GM06990 (cell line): ENCODE data around the gene MAFB.

Experiments used
- DNase-seq: peaks from one replicate; pipeline ENCODE4 v3.0.0-alpha.2; 2011; ENCODE audit not compliant: insufficient read length; ENCODE audit errors: extremely low read depth
- H3K27me3 ChIP-seq: replicated peaks from 2 replicates; pipeline ENCODE4 v1.6.0; 2011; ENCODE audit warnings: low read length; ENCODE audit not compliant: control insufficient read depth, insufficient read depth
- H3K36me3 ChIP-seq: 2 replicates; pipeline ENCODE4 v1.5.1; 2011; ENCODE audit warnings: low read length; ENCODE audit not compliant: control insufficient read depth, insufficient read depth
- H3K4me3 ChIP-seq: replicated peaks from 2 replicates; pipeline ENCODE4 v1.5.1; 2011; ENCODE audit warnings: low read depth, mild to moderate bottlenecking, control low read depth, low read length
- CTCF ChIP-seq: IDR thresholded peaks from 2 replicates; pipeline ENCODE4 v1.5.1; 2011; ENCODE audit warnings: low read length, control low read depth, mild to moderate bottlenecking, inconsistent platforms; ENCODE audit not compliant: insufficient read depth, poor library complexity, severe bottlenecking

MAFB gene

DNA sequence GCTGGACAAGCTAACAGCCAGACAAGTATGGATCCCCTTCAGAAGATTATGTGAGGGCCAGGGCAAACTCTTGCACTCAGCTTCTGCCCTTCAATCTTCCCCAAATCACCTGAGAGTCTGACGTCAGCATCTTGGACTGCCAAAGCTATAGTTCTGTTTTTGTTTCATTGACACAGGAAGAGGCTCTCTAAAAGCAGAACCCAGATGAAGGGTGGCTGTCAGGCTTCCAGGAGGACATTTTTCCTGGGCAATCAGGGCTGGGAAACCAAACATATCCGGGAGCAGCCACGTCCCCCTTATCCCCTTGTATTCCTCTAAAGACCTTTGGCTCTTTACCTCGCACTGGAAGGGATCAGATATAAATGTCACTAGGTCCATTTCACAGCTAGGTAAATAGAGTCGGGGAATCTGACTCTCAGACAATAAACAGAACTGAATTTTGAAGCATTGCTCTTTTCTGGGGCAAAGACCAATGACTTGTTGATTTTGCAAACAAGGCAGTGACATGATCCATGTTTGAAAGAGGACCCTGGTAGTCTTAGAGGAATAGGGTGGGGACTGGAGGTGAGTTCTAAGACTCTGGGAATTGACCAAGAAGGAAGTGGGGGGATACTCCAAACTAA, 13.3 kb downstream of the MAFB start:
- Histone ChIP-seq H3K36me3 (no peaks in the 10 kb centered on the region), H3K4me3 (no peak overlapping the region), H3K27me3 (peaks cover 3% of the 10 kb centered on the region)
- DNase-seq: no peak
- no peak for TF ChIP-seq CTCF

DNA sequence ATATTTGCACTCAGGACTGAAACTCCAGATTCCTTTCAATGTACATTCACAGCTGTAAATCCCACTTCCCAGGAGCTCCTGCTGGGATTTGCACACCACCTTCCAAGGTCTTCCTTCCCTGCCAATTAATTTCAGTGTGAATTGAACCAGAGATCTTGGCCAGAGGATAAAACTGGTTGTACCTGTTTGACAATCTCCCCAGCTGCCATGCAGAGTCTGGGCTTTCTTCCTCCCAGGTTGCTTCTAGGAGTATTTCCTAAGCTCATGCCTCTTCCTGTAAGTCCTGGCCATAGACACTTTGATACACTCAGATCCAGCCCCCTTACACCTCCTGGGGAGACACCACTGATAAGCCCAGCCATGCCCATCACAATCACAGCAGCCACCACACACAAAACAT, 15.6 kb downstream of the MAFB start:
- Histone ChIP-seq H3K36me3 (no peaks in the 10 kb centered on the region), H3K4me3 (no peak overlapping the region), H3K27me3 (peaks cover 3% of the 10 kb centered on the region)
- DNase-seq: no peak
- TF ChIP-seq CTCF: no peak

GRCh38 chr20:40672095-40672494, 16.9 kb downstream of the MAFB start:
- Histone ChIP-seq H3K36me3 (no peaks in the 10 kb centered on the region), H3K4me3 (no peak overlapping the region), H3K27me3 (peaks cover 3% of the 10 kb centered on the region; the same call in 1 of the 2 replicates)
- DNase-seq: no peak
- TF ChIP-seq CTCF: no peak

GRCh38 chr20:40670253-40670652, 18.8 kb downstream of the MAFB start:
- H3K27me3 ChIP-seq: no peaks in the 10 kb centered on the region
- no peak overlapping the region for H3K4me3 ChIP-seq
- TF ChIP-seq CTCF: peak; percentile 18
- DNase-seq: no peak
- no peaks in the 10 kb centered on the region for H3K36me3 ChIP-seq

- TF ChIP-seq CTCF: no peak
- no peaks in the 10 kb centered on the region for H3K36me3 ChIP-seq
- no peak overlapping the region for H3K4me3 ChIP-seq
- H3K27me3 ChIP-seq: no peaks in the 10 kb centered on the region
- no peak for DNase-seq
Observed at GRCh38 chr20:40669692-40670091, 19.3 kb downstream of the MAFB start.

GRCh38 chr20:40668449-40669228, 20.4 kb downstream of the MAFB start:
- no peak for TF ChIP-seq CTCF
- Histone ChIP-seq H3K36me3 (no peaks in the 10 kb centered on the region), H3K4me3 (no peak overlapping the region), H3K27me3 (no peaks in the 10 kb centered on the region)
- DNase-seq: no peak
